Muscle layer of colon (tissue), 2 donors: ENCODE results near the gene PRKAB2.

ENCODE experiments used
- H3K27ac ChIP-seq: one replicate; pipeline ENCODE4 v1.7.0; 2013; ENCODE audit warnings: low read depth, mild to moderate bottlenecking, low read length, moderate library complexity
- H3K27me3 ChIP-seq, 2 donors: one replicate each; pipeline ENCODE4 v1.7.0; 2013; ENCODE audit warnings: low read length in 2 of 2, mild to moderate bottlenecking in 2 of 2; ENCODE audit not compliant: insufficient read depth in 2 of 2, control insufficient read depth in 1 of 2
- H3K36me3 ChIP-seq: one replicate; pipeline ENCODE4 v1.7.0; 2013; ENCODE audit warnings: mild to moderate bottlenecking, low read length; ENCODE audit not compliant: insufficient read depth
- H3K4me1 ChIP-seq: one replicate; pipeline ENCODE4 v1.7.0; 2013; ENCODE audit warnings: mild to moderate bottlenecking, low read length; ENCODE audit not compliant: insufficient read depth
- H3K4me3 ChIP-seq, 2 donors: one replicate each; pipeline ENCODE4 v1.7.0; 2013; ENCODE audit warnings: low read length in 2 of 2, low read depth in 1 of 2, mild to moderate bottlenecking in 1 of 2, moderate library complexity in 1 of 2
- H3K9ac ChIP-seq: one replicate; pipeline ENCODE4 v1.7.0; 2013; ENCODE audit warnings: low read length
- H3K9me3 ChIP-seq: one replicate; pipeline ENCODE4 v1.7.0; 2013; ENCODE audit warnings: mild to moderate bottlenecking, low read length
- donor health status: abdominal sarcoma.
- donor health status: Adenocarcinoma of cecum.

Gene PRKAB2, protein sequence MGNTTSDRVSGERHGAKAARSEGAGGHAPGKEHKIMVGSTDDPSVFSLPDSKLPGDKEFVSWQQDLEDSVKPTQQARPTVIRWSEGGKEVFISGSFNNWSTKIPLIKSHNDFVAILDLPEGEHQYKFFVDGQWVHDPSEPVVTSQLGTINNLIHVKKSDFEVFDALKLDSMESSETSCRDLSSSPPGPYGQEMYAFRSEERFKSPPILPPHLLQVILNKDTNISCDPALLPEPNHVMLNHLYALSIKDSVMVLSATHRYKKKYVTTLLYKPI

DNA sequence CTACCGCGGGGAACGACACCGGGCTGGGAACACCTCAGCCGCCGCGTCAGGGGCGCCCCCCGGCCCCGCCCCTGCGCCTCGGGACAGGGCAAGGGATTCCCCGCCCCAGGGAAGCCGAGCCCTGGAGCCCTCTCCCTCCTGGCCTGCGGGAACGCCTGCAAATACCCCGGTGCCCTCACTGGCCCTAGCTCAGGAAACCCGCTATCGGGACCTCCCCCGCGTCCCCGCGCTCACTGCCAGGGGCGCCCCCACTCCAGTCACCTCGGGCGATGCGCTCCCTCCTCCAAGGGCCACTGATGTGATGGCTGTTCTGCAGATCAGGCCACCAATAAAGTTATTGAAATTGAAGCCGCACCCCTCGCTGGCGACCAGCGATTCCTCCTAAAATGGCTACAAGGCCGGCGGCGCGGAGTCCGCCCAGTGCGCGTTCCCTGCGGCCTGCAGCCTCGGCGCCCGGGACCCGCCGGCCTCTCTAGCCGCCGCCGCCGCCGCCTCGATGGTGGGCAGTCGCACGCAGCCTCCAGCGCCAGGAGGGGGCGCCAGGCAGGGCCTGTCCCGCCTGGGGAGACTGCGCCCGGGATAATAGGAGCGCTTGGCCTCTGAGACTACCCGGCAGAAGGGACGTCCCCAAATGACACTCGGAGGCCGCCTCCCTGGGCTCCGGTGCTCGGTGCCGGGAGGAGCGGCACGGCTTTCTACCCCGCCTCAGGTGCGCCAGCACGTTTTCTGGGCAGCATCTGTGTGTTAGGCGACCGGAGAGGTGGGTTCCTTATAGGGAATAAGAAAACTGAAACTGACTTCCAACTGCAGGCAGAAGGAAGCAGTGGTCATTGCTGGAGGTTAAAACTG is at the start of gene PRKAB2:
Gene PRKAB2, minus strand, starts transcription at position 303 of the 849 bp plus-strand sequence. CDS start 326 bp downstream, outside the sequence.
- Histone ChIP-seq H3K27ac (peak within 1 kb of the TSS; percentile 84), H3K36me3 (no peaks in the 10 kb centered on the region), H3K4me3 (peak within 1 kb of the TSS; percentile 87 to 95), H3K9ac (peak within 1 kb of the TSS; percentile 73), H3K4me1 (peaks cover 44% of the 10 kb centered on the region), H3K27me3 (no peaks in the 10 kb centered on the region), H3K9me3 (no peaks in the 10 kb centered on the region)

DNA sequence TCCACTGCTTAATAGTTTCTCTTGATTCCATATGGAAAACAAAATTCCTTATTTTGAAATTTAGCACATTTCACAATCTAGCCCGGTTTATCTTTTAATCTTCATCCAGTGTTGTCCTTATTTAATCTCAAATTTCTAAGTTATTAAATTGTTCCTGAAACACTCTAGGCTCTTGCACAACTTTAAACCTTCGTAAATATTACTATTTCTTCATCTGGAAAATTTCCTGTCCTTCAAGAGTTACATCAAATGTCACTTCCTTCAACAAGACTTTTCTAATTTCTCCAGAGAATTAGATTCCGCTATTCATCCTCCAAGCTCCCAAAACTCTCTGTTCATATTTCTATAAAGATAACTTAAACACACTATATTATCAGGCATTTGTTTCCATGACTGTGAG is 46.3 kb upstream of the PRKAB2 start:
- no peaks in the 10 kb centered on the region for H3K27me3 ChIP-seq
- no peaks in the 10 kb centered on the region for H3K36me3 ChIP-seq
- no peaks in the 10 kb centered on the region for H3K9me3 ChIP-seq
- no peak overlapping the region for H3K9ac ChIP-seq
- H3K4me3 ChIP-seq: no peak overlapping the region
- H3K27ac ChIP-seq: no peak overlapping the region
- no peaks in the 10 kb centered on the region for H3K4me1 ChIP-seq

DNA sequence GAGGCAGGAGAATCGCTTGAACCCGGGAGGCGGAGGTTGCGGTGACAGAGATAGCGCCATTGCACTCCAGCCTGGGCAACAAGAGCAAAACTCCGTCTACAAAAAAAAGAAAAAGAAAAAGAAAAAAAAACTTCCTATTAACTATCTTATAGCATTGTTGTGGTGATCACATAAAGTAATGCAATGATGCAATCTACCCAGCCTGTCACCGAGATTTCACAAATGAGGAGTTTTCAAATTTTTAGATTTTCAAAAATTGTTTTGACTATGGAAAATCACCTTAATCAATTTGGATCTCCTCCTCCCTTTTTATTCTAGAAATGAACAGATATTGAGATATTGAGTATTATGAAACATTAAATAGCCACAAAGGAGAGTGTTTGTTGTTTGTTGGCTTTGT is 44.9 kb upstream of the PRKAB2 start:
- Histone ChIP-seq H3K36me3 (no peaks in the 10 kb centered on the region), H3K9me3 (no peaks in the 10 kb centered on the region), H3K4me3 (no peak overlapping the region), H3K27me3 (no peaks in the 10 kb centered on the region), H3K27ac (no peak overlapping the region), H3K9ac (no peak overlapping the region), H3K4me1 (no peaks in the 10 kb centered on the region)

DNA sequence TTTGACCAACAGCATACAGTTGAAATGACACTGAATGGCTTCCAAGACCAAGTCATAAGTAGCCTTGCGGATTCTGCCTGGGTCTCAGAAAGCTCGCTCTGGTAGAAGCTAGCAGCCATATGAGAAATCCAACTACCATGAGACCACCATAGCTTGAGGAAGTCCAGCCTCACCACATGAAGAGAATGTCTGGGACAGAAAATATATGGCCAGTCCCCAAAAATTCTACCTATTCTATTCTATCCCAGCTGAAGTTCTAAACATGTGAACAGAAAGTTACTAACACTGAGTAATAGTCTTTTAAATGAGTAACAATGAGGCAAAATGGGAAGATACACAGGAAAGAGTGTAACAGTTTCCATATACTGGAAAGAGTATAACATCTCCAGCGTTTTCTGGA is 43.9 kb upstream of the PRKAB2 start:
- no peaks in the 10 kb centered on the region for H3K9me3 ChIP-seq
- H3K27me3 ChIP-seq: no peaks in the 10 kb centered on the region
- H3K27ac ChIP-seq: no peak overlapping the region
- no peaks in the 10 kb centered on the region for H3K36me3 ChIP-seq
- H3K9ac ChIP-seq: no peak overlapping the region
- no peaks in the 10 kb centered on the region for H3K4me1 ChIP-seq
- H3K4me3 ChIP-seq: no peak overlapping the region

DNA sequence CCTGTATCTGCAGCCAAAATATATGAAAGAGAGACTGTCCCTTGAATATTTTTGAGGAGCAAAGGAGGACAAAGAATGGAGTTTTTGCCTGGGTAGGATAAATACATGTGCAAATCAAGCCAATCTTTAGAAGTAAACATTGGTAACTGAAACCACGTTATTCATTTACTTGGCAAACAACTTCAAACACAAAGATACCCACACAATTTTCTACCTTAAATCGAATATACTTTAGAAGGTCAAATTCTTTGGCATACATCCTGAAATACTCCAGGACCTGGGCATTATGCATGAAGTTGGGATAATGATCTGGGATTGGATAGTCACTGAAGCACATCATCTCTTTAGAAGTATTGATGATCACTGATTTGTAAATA is 43.3 kb upstream of the PRKAB2 start:
- Histone ChIP-seq H3K9ac (no peak overlapping the region), H3K4me3 (no peak overlapping the region), H3K9me3 (no peaks in the 10 kb centered on the region), H3K4me1 (no peaks in the 10 kb centered on the region), H3K27me3 (no peaks in the 10 kb centered on the region), H3K27ac (no peak overlapping the region), H3K36me3 (no peaks in the 10 kb centered on the region)

DNA sequence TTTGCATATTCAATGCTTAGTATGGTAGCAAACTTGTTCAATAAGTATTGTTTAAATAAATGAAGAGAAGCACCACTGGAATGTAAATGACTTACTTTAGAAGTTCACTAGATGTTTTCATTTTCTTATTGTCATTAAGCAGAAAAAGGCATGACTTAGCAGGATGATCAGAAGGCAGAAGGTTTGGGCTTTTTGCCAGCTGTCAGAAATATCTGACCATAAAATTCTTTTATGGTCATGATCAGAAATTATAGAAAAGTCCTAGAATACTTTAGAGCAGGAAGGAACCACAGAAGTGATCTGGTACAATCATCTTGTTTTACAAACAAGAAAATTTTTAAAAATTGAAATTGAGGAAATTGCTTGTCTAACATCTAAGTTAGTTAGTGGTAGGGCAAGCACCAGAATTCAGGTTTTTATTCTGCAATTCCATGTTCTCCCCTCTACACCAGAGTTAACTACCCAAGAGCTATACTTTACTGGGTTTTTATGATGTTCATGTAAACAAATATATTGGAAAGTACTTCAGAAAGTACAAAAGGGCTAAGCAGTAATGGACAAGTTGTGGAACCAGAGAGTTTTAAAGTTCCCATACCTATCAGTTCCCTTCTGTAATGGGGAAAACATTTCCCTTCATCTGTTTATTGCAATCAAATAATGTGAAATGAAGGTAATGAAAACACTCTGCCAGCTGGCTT is 42.7 kb upstream of the PRKAB2 start:
- H3K36me3 ChIP-seq: no peaks in the 10 kb centered on the region
- no peaks in the 10 kb centered on the region for H3K4me1 ChIP-seq
- H3K27me3 ChIP-seq: no peaks in the 10 kb centered on the region
- no peak overlapping the region for H3K27ac ChIP-seq
- H3K9me3 ChIP-seq: no peaks in the 10 kb centered on the region
- H3K4me3 ChIP-seq: no peak overlapping the region
- H3K9ac ChIP-seq: no peak overlapping the region

DNA sequence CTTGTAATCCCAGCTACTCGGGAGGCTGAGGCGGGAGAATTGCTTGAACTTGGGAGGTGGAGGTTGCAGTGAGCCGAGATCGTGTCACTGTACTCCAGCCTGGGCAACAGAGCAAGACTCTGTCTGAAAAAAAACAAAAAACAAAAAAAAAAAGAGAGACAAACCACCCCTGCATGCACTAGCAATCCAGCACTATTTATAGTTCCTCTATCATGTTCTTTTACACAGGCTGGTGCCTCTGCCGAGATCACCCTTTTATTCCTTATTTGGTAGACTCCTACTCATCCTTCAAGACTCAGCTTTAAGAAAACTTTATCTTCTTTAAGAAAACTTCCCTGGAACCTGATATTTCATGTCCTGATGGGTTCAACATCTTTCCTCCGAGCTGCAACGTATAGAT is 42.1 kb upstream of the PRKAB2 start:
- Histone ChIP-seq H3K27ac (no peak overlapping the region), H3K4me1 (no peaks in the 10 kb centered on the region), H3K9me3 (no peaks in the 10 kb centered on the region), H3K36me3 (no peaks in the 10 kb centered on the region), H3K4me3 (no peak overlapping the region), H3K9ac (no peak overlapping the region), H3K27me3 (no peaks in the 10 kb centered on the region)

DNA sequence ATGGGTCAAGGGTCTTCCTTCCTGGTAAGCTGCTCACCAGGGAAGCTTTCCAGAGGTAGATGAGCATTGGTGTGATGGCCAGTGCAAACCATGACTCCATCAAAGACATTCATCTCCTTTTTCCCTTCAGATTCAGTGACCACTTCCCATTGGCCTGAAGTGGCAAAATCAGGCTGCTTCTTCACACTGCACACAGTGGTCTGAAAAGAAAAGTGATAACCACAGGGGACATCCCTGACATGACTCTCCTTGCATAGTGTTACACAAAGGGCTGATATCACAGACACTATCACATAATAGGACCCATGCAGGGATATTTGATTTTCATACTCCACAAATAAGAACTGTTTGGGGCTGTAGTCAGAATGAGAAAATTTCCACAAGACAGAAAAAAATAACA is 41.0 kb upstream of the PRKAB2 start:
- Histone ChIP-seq H3K9ac (no peak overlapping the region), H3K36me3 (no peaks in the 10 kb centered on the region), H3K9me3 (no peaks in the 10 kb centered on the region), H3K4me3 (no peak overlapping the region), H3K4me1 (no peaks in the 10 kb centered on the region), H3K27me3 (no peaks in the 10 kb centered on the region), H3K27ac (no peak overlapping the region)

DNA sequence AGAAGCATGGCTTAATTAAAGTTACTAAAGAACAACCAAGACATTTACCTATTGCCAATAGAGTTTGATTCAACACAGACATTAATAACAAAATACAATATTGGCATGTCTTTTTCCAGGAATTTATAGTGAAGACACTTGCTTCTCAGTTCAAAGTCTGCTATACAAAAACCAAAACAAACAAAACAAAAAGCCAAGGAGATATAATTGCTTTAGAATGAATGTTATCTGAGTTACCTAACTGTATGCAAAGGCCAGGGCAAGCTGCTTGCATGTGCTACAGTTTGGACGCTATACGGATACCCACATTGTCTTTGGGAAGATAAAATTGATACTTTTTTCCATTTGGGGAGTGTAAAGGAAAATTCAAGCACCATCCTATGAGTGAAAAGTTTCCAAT is 39.3 kb upstream of the PRKAB2 start:
- H3K27ac ChIP-seq: no peak overlapping the region
- H3K27me3 ChIP-seq: no peaks in the 10 kb centered on the region
- no peaks in the 10 kb centered on the region for H3K4me1 ChIP-seq
- no peaks in the 10 kb centered on the region for H3K9me3 ChIP-seq
- no peak overlapping the region for H3K9ac ChIP-seq
- H3K36me3 ChIP-seq: no peaks in the 10 kb centered on the region
- no peak overlapping the region for H3K4me3 ChIP-seq

DNA sequence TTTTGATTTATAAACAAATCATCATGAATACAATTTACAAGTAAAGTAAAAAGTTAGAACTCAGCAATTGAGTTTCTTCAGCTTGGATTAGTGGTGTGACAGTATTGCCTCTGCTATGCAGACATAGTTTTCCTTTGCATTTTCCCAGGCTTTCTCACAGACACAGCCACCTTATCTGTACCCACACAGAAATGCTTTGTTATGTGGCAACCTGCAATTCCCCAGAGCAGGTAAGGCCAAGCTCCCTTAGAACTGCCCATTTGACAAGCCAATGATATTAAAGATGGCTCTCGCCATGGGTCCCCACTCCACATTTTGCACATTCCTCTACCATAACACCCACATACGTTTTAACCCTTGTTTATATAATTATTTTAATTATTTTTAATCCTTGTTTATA is 38.7 kb upstream of the PRKAB2 start:
- Histone ChIP-seq H3K9me3 (no peaks in the 10 kb centered on the region), H3K36me3 (no peaks in the 10 kb centered on the region), H3K9ac (no peak overlapping the region), H3K4me3 (no peak overlapping the region), H3K27ac (no peak overlapping the region), H3K4me1 (no peaks in the 10 kb centered on the region), H3K27me3 (no peaks in the 10 kb centered on the region)
